Measurements from ENCODE around the gene ZEB2. TPM values are rescaled to one million over a fixed set of nuclear protein-coding genes. Genes with fewer than 3 reads are reported as not detected.

The ZEB2 gene
- total RNA-seq, 1 donor from 2014 or later: 111 TPM

DNA sequence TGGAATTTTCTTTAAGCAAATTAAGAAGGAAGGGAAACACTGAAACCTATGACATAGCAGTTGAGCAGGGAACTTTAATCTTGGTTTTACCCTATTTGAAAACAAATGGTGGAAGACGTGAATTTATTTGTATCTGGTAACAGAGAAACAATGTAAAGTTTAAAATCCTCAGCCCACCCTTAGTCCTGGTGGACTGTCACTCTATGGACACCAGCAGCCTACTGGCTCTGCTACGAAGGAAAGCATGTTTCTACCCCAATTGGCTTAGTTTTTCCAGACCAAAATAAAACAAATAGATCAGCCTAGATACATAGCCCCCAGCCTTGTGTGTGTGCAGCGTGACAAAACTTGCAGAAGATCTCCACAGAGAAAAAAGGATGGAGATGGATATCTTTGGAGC lies 7.4 kb downstream of the ZEB2 start:
- Mint-ChIP-seq H3K4me1 (peaks cover 81% of the 10 kb centered on the region), H3K27ac (peak overlapping the region; percentile 96), H3K9me3 (no peaks in the 10 kb centered on the region), H3K27me3 (ENCODE audit: low read depth) (no peaks in the 10 kb centered on the region), H3K36me3 (peaks cover 2% of the 10 kb centered on the region), H3K4me3 (peak overlapping the region; percentile 73)
- TF ChIP-seq, protein P1, sequence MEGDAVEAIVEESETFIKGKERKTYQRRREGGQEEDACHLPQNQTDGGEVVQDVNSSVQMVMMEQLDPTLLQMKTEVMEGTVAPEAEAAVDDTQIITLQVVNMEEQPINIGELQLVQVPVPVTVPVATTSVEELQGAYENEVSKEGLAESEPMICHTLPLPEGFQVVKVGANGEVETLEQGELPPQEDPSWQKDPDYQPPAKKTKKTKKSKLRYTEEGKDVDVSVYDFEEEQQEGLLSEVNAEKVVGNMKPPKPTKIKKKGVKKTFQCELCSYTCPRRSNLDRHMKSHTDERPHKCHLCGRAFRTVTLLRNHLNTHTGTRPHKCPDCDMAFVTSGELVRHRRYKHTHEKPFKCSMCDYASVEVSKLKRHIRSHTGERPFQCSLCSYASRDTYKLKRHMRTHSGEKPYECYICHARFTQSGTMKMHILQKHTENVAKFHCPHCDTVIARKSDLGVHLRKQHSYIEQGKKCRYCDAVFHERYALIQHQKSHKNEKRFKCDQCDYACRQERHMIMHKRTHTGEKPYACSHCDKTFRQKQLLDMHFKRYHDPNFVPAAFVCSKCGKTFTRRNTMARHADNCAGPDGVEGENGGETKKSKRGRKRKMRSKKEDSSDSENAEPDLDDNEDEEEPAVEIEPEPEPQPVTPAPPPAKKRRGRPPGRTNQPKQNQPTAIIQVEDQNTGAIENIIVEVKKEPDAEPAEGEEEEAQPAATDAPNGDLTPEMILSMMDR (IDR thresholded peaks at IDR 0.05; ENCODE audit: unreplicated experiment): no peak
- DNase-seq (ENCODE audit: low spot score in 2 of 2, unreplicated experiment in 2 of 2): no peak

DNA sequence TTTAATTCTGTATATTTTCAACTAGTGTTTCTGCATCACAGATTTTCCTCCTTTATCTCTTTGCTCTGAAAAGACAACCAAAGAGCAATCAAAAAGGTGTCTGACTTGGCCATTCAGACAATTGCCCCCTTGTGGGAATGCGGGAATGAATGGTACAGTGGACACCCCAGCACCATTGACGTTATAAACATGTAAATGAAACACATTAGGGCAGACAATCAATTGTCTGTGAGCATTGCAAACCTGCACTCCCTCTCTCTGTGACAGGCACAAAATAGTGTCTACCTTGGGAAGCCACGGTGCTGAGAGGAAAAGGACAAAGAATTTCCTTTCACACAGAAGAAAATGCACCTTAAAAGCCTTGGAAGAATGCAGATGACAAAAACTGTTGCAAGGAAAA lies 8.0 kb downstream of the ZEB2 start:
- peaks cover 86% of the 10 kb centered on the region for H3K4me1 Mint-ChIP-seq
- TF ChIP-seq, protein P1 (IDR thresholded peaks at IDR 0.05; ENCODE audit: unreplicated experiment): no peak
- no peaks in the 10 kb centered on the region for H3K36me3 Mint-ChIP-seq
- no peaks in the 10 kb centered on the region for H3K27me3 Mint-ChIP-seq (ENCODE audit: low read depth)
- H3K27ac Mint-ChIP-seq: peak overlapping the region; percentile 96
- H3K4me3 Mint-ChIP-seq: peak overlapping the region; percentile 73
- no peak for DNase-seq (ENCODE audit: low spot score in 2 of 2, unreplicated experiment in 2 of 2)
- no peaks in the 10 kb centered on the region for H3K9me3 Mint-ChIP-seq

DNA sequence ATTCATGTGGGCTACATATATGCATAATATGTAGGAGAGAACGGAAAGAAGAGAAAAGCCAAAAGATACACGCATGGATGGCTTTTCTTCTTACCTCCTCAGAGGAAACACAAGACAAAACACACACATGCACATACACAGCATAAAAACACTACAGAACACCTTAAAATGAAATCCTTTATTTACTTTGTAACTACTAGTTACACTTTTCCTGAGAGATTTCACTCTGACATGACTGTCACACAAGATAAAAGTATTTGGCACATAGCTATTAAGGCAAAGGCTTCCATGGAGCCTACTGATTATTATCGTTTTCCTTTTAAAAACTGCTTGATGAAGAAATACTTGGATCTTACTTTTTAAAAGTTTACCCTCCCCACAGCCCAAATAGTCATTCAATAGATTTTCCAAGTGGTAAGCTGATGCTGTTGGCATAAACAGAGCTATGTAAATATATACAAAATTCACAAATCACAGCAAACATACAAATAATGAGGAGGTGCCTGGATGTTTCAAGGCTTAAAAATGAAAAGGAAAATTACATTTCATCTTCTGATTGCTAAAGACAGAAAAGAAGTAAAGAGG lies 8.6 kb downstream of the ZEB2 start:
- Mint-ChIP-seq H3K4me1 (peaks cover 91% of the 10 kb centered on the region), H3K27ac (peak overlapping the region; percentile 96), H3K36me3 (no peaks in the 10 kb centered on the region), H3K9me3 (no peaks in the 10 kb centered on the region), H3K27me3 (ENCODE audit: low read depth) (no peaks in the 10 kb centered on the region), H3K4me3 (peak overlapping the region; percentile 54)
- no peak for DNase-seq (ENCODE audit: low spot score in 2 of 2, unreplicated experiment in 2 of 2)
- TF ChIP-seq, protein P1 (IDR thresholded peaks at IDR 0.05; ENCODE audit: unreplicated experiment): no peak

DNA sequence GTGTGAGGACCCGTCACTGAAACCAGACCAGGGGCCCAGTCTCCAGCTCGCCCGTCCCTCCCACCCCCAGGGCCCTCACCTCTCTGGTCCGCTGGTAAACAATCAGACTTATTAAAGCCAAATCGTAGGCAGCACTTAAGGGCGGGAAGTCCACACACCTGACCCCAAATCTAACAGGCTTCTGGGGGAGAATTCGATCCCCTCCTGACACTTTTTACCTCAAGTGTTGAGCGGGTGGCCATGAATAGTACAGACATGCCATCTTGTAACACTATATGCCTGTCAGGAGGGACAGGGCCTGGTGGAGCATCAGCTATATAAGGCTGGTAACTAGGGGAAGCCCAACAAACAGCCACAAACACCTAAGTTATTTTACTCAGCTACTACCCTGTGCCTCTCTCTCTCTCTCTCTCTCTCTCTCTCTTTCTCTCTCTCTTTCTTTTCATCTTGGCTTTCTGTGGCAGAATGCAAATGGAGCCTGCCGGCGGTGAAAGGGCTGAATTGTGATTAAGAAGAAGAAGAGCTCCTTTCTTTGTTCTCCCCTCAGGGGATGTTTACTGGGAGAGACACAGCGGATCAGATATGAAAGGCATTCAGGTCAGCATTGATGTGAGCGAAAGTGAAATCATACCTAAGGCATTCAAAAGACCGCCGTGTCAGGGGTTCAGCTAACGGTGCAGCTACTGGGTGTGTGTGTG lies 9.5 kb downstream of the ZEB2 start:
- no peaks in the 10 kb centered on the region for H3K27me3 Mint-ChIP-seq (ENCODE audit: low read depth)
- TF ChIP-seq, protein P1 (IDR thresholded peaks at IDR 0.05; ENCODE audit: unreplicated experiment): no peak
- H3K9me3 Mint-ChIP-seq: no peaks in the 10 kb centered on the region
- H3K4me3 Mint-ChIP-seq: peak overlapping the region; percentile 54
- H3K27ac Mint-ChIP-seq: peak overlapping the region; percentile 96
- H3K4me1 Mint-ChIP-seq: peaks cover 97% of the 10 kb centered on the region
- no peaks in the 10 kb centered on the region for H3K36me3 Mint-ChIP-seq
- DNase-seq (ENCODE audit: low spot score in 2 of 2, unreplicated experiment in 2 of 2): no peak

DNA sequence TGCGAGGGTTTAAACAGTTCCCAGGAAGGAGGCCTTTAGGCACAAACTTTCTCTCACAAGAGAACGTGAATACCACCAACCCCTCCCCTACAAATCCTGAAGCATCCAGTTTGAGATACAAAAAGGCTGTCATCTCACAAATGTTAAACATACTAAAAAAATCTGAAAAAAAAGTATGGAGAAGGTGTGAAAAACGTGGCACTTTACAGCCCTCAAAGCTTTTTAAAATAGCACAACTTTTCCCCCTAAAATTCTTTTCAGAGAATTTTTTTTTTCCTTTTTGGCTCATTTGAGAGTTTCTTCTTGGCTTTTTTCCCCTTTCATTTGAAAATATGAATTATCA lies 10.1 kb downstream of the ZEB2 start:
- H3K9me3 Mint-ChIP-seq: no peaks in the 10 kb centered on the region
- H3K36me3 Mint-ChIP-seq: no peaks in the 10 kb centered on the region
- H3K4me1 Mint-ChIP-seq: peaks cover 97% of the 10 kb centered on the region
- TF ChIP-seq, protein P1 (IDR thresholded peaks at IDR 0.05; ENCODE audit: unreplicated experiment): no peak
- no peak for DNase-seq (ENCODE audit: low spot score in 2 of 2, unreplicated experiment in 2 of 2)
- H3K4me3 Mint-ChIP-seq: peak overlapping the region; percentile 14
- H3K27me3 Mint-ChIP-seq (ENCODE audit: low read depth): no peaks in the 10 kb centered on the region
- H3K27ac Mint-ChIP-seq: peak overlapping the region; percentile 96
